ENCODE data around the gene SH3TC1.

The SH3TC1 gene

DNA sequence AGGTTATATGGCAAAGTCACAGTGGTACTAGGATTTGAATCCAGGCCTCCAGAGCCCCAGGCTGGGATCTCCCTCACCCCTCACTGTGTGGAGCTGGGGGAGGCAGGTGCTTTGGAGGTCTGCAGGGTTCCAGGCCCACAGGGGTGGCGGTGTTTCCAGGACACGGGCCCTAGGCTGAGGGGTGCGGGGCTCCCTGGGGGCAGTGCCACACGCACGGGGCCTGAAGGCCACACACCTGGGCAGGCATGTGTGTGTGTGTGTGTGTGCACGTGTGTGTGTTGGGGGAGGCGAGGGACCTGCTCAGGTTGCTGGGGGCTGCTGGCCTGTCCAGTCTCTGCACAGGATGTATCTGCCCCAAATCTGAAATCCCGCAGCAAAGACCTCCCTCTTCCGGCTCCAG is 18.8 kb downstream of the SH3TC1 start:
- H3K4me3 ChIP-seq (ENCODE audit: extremely low read depth, insufficient read depth, low read length, poor library complexity, severe bottlenecking) = no peak overlapping the region
- WGBS, 2 experiments (ENCODE audit: insufficient coverage in 2 of 2) = 89 to 95% methylated on average over 2 to 9 of the region's 9 CpGs
- no peaks in the 10 kb centered on the region for H3K9me3 ChIP-seq (ENCODE audit: control insufficient read depth, low read length)
- H3K4me1 ChIP-seq (ENCODE audit: control insufficient read depth, insufficient read depth, low read length, poor library complexity, severe bottlenecking) = no peaks in the 10 kb centered on the region
- peaks cover under 1% of the 10 kb centered on the region for H3K36me3 ChIP-seq (ENCODE audit: control insufficient read depth, insufficient read depth, low read length)
- H3K27ac ChIP-seq (ENCODE audit: low read depth, low read length, severe bottlenecking) = no peak overlapping the region

DNA sequence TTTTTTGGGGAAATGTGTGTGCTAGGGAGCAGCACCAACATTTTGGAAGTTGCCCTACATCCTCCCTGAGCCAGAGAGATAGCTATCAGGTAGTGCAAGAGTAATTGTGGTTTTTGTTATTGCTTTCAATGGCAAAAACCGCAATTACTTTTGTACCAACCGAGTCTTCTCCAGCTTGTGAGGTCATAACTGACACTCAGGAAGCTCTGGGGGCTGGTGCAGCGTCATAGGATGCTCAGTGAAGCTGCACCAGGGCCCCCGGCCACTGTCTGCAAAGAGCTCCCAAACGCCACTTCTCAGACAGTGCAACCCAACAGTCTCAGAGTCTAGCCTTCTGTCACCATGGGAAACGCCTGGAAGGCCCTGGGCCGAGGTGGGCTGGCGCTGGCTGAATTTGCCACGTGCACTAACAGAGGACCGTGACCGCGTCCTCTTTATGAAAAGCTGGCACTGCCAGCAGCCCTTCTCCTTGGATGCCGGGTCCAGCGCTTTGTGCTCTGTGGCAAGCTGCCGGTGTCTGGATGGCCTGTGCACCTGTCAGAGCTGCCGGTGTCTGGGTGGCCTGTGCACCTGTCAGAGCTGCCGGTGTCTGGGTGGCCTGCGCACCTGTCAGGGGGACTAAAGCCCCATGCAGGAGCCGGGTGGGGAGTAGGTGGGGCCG is 19.4 kb downstream of the SH3TC1 start:
- 94 to 96% methylated on average over 15 to 18 of the region's 20 CpGs for WGBS, 2 experiments (ENCODE audit: insufficient coverage in 2 of 2)
- Histone ChIP-seq H3K36me3 (ENCODE audit: control insufficient read depth, insufficient read depth, low read length) (peaks cover 4% of the 10 kb centered on the region), H3K4me1 (ENCODE audit: control insufficient read depth, insufficient read depth, low read length, poor library complexity, severe bottlenecking) (no peaks in the 10 kb centered on the region), H3K4me3 (ENCODE audit: extremely low read depth, insufficient read depth, low read length, poor library complexity, severe bottlenecking) (no peak overlapping the region), H3K27ac (ENCODE audit: low read depth, low read length, severe bottlenecking) (no peak overlapping the region), H3K9me3 (ENCODE audit: control insufficient read depth, low read length) (no peaks in the 10 kb centered on the region)

DNA sequence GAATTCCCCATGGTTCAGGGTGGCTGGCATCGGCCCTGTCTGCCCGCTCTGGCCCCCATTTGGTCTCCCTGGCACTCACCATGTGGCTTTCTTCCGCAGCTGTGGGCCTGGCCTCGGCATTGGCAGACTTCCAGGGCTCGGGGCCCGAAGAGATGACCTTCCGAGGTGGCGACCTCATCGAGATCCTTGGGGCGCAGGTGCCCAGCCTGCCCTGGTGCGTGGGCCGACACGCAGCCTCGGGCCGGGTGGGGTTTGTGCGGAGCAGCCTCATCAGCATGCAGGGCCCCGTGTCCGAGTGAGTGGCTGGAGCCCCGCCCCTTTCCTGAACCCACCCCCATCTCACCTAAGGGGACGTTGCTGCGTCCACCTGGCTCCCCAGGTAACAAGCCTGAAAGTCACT is 20.1 kb downstream of the SH3TC1 start:
- no peaks in the 10 kb centered on the region for H3K9me3 ChIP-seq (ENCODE audit: control insufficient read depth, low read length)
- peaks cover 4% of the 10 kb centered on the region for H3K36me3 ChIP-seq (ENCODE audit: control insufficient read depth, insufficient read depth, low read length)
- no peak overlapping the region for H3K27ac ChIP-seq (ENCODE audit: low read depth, low read length, severe bottlenecking)
- WGBS, 2 experiments (ENCODE audit: insufficient coverage in 2 of 2) = 86 to 87% methylated on average over 12 to 21 of the region's 21 CpGs
- no peaks in the 10 kb centered on the region for H3K4me1 ChIP-seq (ENCODE audit: control insufficient read depth, insufficient read depth, low read length, poor library complexity, severe bottlenecking)
- H3K4me3 ChIP-seq (ENCODE audit: extremely low read depth, insufficient read depth, low read length, poor library complexity, severe bottlenecking) = no peak overlapping the region

DNA sequence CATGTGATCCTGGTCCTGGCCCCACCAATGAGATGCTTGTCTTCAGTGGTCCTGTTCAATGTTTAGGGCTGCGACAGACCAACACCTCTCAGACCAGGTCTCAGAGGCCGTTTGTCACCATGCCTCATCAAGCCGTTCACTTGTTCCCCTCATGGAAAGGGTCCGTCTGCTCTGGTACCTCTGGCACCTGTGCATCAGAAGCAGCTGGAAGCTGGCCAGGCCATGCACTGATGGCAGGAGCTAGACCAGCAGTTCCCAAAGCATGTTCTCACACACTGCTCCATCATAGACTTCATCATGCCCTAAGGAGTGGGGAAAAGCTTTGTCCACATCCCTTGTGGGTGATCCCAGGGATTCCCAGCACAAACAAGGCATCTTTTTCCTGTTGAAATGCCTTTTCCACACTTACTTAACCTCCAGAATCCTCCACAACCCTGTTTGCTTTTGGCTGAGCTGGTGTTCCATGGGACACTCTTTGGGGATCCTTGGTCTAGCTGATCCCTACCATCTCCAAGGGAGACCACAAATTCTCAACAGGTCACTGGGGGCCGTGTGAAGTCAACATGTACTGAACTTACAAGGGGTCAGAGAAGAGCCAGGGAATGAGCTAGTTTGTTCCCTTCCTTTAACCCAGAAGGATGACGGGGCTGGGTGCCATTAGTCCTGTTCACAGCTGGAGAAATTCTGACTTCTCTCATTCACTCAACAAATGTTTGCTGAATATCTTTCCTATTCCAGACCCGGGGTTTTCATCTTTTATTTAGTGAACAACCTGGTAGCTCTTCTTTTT is 21.8 kb downstream of the SH3TC1 start:
- 86 to 94% methylated on average over 5 to 6 of the region's 7 CpGs for WGBS, 2 experiments (ENCODE audit: insufficient coverage in 2 of 2)
- Histone ChIP-seq H3K36me3 (ENCODE audit: control insufficient read depth, insufficient read depth, low read length) (peaks cover 4% of the 10 kb centered on the region), H3K9me3 (ENCODE audit: control insufficient read depth, low read length) (no peaks in the 10 kb centered on the region), H3K27ac (ENCODE audit: low read depth, low read length, severe bottlenecking) (no peak overlapping the region), H3K4me3 (ENCODE audit: extremely low read depth, insufficient read depth, low read length, poor library complexity, severe bottlenecking) (no peak overlapping the region), H3K4me1 (ENCODE audit: control insufficient read depth, insufficient read depth, low read length, poor library complexity, severe bottlenecking) (peaks cover 10% of the 10 kb centered on the region)

DNA sequence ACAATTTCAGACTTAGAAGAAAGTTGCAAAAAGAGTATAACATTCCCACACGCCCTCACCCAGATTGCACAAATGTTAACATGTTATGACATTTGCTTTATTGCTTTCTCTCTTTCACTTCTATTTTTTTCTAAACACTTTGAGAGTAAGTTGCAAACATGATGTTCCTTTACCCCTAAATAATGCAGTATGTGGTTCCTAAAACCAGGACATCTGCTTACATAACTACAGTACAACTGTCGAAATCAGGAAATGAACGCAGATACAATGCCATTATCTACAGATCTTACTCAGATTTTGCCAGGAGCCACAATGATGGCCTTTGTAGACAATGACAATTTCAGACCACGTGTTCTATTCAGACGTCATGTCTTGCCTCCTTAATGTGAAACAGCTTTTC is 22.4 kb downstream of the SH3TC1 start:
- H3K27ac ChIP-seq (ENCODE audit: low read depth, low read length, severe bottlenecking) = no peak overlapping the region
- WGBS, 2 experiments (ENCODE audit: insufficient coverage in 2 of 2) = 85 to 93% methylated on average over 2 to 3 of the region's 5 CpGs
- H3K4me1 ChIP-seq (ENCODE audit: control insufficient read depth, insufficient read depth, low read length, poor library complexity, severe bottlenecking) = peaks cover 16% of the 10 kb centered on the region
- no peak overlapping the region for H3K4me3 ChIP-seq (ENCODE audit: extremely low read depth, insufficient read depth, low read length, poor library complexity, severe bottlenecking)
- H3K9me3 ChIP-seq (ENCODE audit: control insufficient read depth, low read length) = no peaks in the 10 kb centered on the region
- peaks cover 4% of the 10 kb centered on the region for H3K36me3 ChIP-seq (ENCODE audit: control insufficient read depth, insufficient read depth, low read length)

GRCh38 chr4:8221985-8222384 is 22.9 kb downstream of the SH3TC1 start:
- Histone ChIP-seq H3K27ac (ENCODE audit: low read depth, low read length, severe bottlenecking) (no peak overlapping the region), H3K4me3 (ENCODE audit: extremely low read depth, insufficient read depth, low read length, poor library complexity, severe bottlenecking) (no peak overlapping the region), H3K9me3 (ENCODE audit: control insufficient read depth, low read length) (no peaks in the 10 kb centered on the region), H3K36me3 (ENCODE audit: control insufficient read depth, insufficient read depth, low read length) (peaks cover 4% of the 10 kb centered on the region), H3K4me1 (ENCODE audit: control insufficient read depth, insufficient read depth, low read length, poor library complexity, severe bottlenecking) (peaks cover 21% of the 10 kb centered on the region)

DNA sequence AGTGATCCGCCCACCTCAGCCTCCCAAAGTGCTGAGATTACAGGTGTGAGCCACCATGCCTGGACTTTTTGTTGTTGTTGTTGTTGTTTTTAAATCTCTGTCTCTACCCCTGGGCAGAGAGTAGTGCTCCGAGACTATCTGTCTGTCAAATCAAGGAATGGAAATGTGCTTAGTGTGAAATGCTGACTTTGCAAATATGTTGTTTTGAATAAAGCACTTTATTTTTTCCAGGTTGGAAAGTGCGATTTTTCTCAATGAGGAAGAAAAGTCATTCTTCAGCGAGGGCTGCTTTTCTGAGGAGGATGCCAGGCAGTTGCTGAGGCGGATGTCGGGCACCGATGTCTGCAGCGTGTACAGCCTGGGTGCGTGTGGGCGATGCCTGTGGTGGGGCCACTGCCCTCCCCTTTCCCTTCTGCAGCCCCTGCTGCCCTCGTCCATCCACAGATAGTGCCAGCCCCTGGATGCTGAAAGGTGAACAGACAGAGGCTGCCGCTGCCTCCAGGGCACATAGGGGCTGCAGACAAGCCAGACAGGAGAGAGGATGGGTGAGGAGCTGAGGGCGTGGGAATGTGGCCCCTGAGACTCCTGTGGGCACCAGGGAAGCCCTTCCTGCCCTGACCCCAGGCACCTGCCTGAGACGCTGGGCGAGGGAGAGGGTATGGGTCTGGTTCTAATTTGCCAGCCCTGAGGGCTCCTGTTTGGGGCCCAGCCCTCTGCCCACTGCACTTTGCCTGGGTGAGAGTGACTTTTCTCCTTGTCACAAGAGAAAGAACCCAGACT is 23.7 kb downstream of the SH3TC1 start:
- Histone ChIP-seq H3K9me3 (ENCODE audit: control insufficient read depth, low read length) (no peaks in the 10 kb centered on the region), H3K36me3 (ENCODE audit: control insufficient read depth, insufficient read depth, low read length) (peaks cover 4% of the 10 kb centered on the region), H3K4me3 (ENCODE audit: extremely low read depth, insufficient read depth, low read length, poor library complexity, severe bottlenecking) (no peak overlapping the region), H3K27ac (ENCODE audit: low read depth, low read length, severe bottlenecking) (no peak overlapping the region), H3K4me1 (ENCODE audit: control insufficient read depth, insufficient read depth, low read length, poor library complexity, severe bottlenecking) (peaks cover 21% of the 10 kb centered on the region)
- WGBS, 2 experiments (ENCODE audit: insufficient coverage in 2 of 2) = 93 to 96% methylated on average over 12 to 13 of the region's 15 CpGs

- Histone ChIP-seq H3K9me3 (ENCODE audit: control insufficient read depth, low read length) (no peaks in the 10 kb centered on the region), H3K27ac (ENCODE audit: low read depth, low read length, severe bottlenecking) (no peak overlapping the region), H3K4me3 (ENCODE audit: extremely low read depth, insufficient read depth, low read length, poor library complexity, severe bottlenecking) (no peak overlapping the region), H3K4me1 (ENCODE audit: control insufficient read depth, insufficient read depth, low read length, poor library complexity, severe bottlenecking) (peaks cover 27% of the 10 kb centered on the region), H3K36me3 (ENCODE audit: control insufficient read depth, insufficient read depth, low read length) (peaks cover 4% of the 10 kb centered on the region)
- WGBS, 2 experiments (ENCODE audit: insufficient coverage in 2 of 2) = 93 to 94% methylated on average over 11 to 12 of the region's 12 CpGs
Measured at GRCh38 chr4:8224267-8224974, 25.3 kb downstream of the SH3TC1 start.

GRCh38 chr4:8224975-8225625 is 26.0 kb downstream of the SH3TC1 start:
- H3K4me1 ChIP-seq (ENCODE audit: control insufficient read depth, insufficient read depth, low read length, poor library complexity, severe bottlenecking) = peaks cover 27% of the 10 kb centered on the region
- H3K4me3 ChIP-seq (ENCODE audit: extremely low read depth, insufficient read depth, low read length, poor library complexity, severe bottlenecking) = no peak overlapping the region
- WGBS, 2 experiments (ENCODE audit: insufficient coverage in 2 of 2) = 91 to 94% methylated on average over 7 to 9 of the region's 12 CpGs
- H3K9me3 ChIP-seq (ENCODE audit: control insufficient read depth, low read length) = no peaks in the 10 kb centered on the region
- H3K36me3 ChIP-seq (ENCODE audit: control insufficient read depth, insufficient read depth, low read length) = peaks cover 4% of the 10 kb centered on the region
- peak overlapping the region; percentile 62 for H3K27ac ChIP-seq (ENCODE audit: low read depth, low read length, severe bottlenecking)

Data from mesodermal cell (in vitro differentiated cells).